Liver (tissue), 3 donors: ENCODE results near the gene ALG3.

Experiments
- CTCF ChIP-seq: fragments of 150-350 bp; IDR thresholded peaks from 2 replicates; pipeline ENCODE4 v1.5.1; 2017; ENCODE audit warnings: improper control_type of control experiment, low read depth, low read length; ENCODE audit not compliant: missing input control
- EGR1 ChIP-seq, 2 donors: IDR thresholded peaks; 2 replicates each; pipeline ENCODE4 v1.6.1; 2016 to 2018; ENCODE audit warnings: antibody characterized with exemption in 2 of 2, low read depth in 2 of 2
- FOXA1 ChIP-seq: IDR thresholded peaks from 2 replicates; pipeline ENCODE4 v1.6.1; 2016; ENCODE audit warnings: antibody characterized with exemption
- GABPA ChIP-seq, 2 donors: IDR thresholded peaks in 1 of 2; conservative IDR thresholded peaks in 1 of 2; 2 replicates each; pipeline ENCODE4 v1.6.1; 2016; ENCODE audit warnings: antibody characterized with exemption in 2 of 2, mild to moderate bottlenecking in 1 of 2, moderate library complexity in 1 of 2
- JUND ChIP-seq, 2 donors: IDR thresholded peaks; 2 replicates each; pipeline ENCODE4 v1.6.1; 2016; ENCODE audit warnings: antibody characterized with exemption in 2 of 2
- MAX ChIP-seq: IDR thresholded peaks from 2 replicates; pipeline ENCODE4 v1.6.1; 2016; ENCODE audit warnings: antibody characterized with exemption
- NR2F2 ChIP-seq: IDR thresholded peaks from 2 replicates; pipeline ENCODE4 v1.6.1; 2016; ENCODE audit warnings: antibody characterized with exemption
- RAD21 ChIP-seq, 2 donors: IDR thresholded peaks; 2 replicates each; pipeline ENCODE4 v1.6.1; 2016; ENCODE audit warnings: antibody characterized with exemption in 2 of 2, mild to moderate bottlenecking in 2 of 2
- SP1 ChIP-seq: IDR thresholded peaks from 2 replicates; pipeline ENCODE4 v1.6.1; 2018; ENCODE audit warnings: antibody characterized with exemption, mild to moderate bottlenecking
- TAF1 ChIP-seq: conservative IDR thresholded peaks from 2 replicates; pipeline ENCODE4 v1.6.1; 2016; ENCODE audit warnings: antibody characterized with exemption, mild to moderate bottlenecking
- TF ChIP-seq, protein P1 (sequence below): IDR thresholded peaks from 2 replicates; pipeline ENCODE4 v1.6.1; 2016; ENCODE audit warnings: antibody characterized with exemption
- TF ChIP-seq, protein P2 (sequence below): IDR thresholded peaks from 2 replicates; pipeline ENCODE4 v1.6.1; 2016; ENCODE audit warnings: antibody characterized with exemption, mild to moderate bottlenecking
- TF ChIP-seq, protein P3 (sequence below): IDR thresholded peaks from 2 replicates; pipeline ENCODE4 v1.6.1; 2016; ENCODE audit warnings: antibody characterized with exemption
- donor health status: healthy.
- donor health status: healthy.

- TF ChIP-seq, protein P1, sequence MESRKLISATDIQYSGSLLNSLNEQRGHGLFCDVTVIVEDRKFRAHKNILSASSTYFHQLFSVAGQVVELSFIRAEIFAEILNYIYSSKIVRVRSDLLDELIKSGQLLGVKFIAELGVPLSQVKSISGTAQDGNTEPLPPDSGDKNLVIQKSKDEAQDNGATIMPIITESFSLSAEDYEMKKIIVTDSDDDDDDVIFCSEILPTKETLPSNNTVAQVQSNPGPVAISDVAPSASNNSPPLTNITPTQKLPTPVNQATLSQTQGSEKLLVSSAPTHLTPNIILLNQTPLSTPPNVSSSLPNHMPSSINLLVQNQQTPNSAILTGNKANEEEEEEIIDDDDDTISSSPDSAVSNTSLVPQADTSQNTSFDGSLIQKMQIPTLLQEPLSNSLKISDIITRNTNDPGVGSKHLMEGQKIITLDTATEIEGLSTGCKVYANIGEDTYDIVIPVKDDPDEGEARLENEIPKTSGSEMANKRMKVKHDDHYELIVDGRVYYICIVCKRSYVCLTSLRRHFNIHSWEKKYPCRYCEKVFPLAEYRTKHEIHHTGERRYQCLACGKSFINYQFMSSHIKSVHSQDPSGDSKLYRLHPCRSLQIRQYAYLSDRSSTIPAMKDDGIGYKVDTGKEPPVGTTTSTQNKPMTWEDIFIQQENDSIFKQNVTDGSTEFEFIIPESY, result no peak
- TF ChIP-seq CTCF (peak; percentile 61), TAF1 (no peak), JUND (IDR thresholded peaks at IDR 0.05) (no peak), NR2F2 (peak; percentile 89), EGR1 (IDR thresholded peaks at IDR 0.05; ENCODE audit: low read depth in 2 of 2) (no peak), MAX (no peak), GABPA (IDR thresholded peaks at IDR 0.05 in 1 of 2, conservative IDR thresholded peaks at IDR 0.05 in 1 of 2) (peak in 1 of 2 donors; percentile 63), RAD21 (IDR thresholded peaks at IDR 0.05) (peak; percentile 79 to 87), FOXA1 (no peak), SP1 (peak; percentile 57)
- TF ChIP-seq, protein P2, sequence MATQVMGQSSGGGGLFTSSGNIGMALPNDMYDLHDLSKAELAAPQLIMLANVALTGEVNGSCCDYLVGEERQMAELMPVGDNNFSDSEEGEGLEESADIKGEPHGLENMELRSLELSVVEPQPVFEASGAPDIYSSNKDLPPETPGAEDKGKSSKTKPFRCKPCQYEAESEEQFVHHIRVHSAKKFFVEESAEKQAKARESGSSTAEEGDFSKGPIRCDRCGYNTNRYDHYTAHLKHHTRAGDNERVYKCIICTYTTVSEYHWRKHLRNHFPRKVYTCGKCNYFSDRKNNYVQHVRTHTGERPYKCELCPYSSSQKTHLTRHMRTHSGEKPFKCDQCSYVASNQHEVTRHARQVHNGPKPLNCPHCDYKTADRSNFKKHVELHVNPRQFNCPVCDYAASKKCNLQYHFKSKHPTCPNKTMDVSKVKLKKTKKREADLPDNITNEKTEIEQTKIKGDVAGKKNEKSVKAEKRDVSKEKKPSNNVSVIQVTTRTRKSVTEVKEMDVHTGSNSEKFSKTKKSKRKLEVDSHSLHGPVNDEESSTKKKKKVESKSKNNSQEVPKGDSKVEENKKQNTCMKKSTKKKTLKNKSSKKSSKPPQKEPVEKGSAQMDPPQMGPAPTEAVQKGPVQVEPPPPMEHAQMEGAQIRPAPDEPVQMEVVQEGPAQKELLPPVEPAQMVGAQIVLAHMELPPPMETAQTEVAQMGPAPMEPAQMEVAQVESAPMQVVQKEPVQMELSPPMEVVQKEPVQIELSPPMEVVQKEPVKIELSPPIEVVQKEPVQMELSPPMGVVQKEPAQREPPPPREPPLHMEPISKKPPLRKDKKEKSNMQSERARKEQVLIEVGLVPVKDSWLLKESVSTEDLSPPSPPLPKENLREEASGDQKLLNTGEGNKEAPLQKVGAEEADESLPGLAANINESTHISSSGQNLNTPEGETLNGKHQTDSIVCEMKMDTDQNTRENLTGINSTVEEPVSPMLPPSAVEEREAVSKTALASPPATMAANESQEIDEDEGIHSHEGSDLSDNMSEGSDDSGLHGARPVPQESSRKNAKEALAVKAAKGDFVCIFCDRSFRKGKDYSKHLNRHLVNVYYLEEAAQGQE, result no peak
- TF ChIP-seq, protein P3, sequence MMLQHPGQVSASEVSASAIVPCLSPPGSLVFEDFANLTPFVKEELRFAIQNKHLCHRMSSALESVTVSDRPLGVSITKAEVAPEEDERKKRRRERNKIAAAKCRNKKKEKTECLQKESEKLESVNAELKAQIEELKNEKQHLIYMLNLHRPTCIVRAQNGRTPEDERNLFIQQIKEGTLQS, result no peak
These were observed 7.1 kb downstream of the ALG3 start for GRCh38 chr3:184241447-184242296.
